Thoracic aorta (tissue), 2 donors: ENCODE measurements around the gene ENO3. TPM values are rescaled to one million over a fixed set of nuclear protein-coding genes. Genes with fewer than 3 reads are reported as not detected.
A peak's percentile ranks its signal among the peaks of the same experiment; 100 is the strongest.

Experiments used
- ATAC-seq: fragments of 150-250 bp; one replicate; pipeline ENCODE4 v1.8.0; 2017; ENCODE audit warnings: low read depth; ENCODE audit not compliant: insufficient number of reproducible peaks, low FRiP score
- DNase-seq: peaks from one replicate; pipeline ENCODE4 v3.0.0-alpha.2; 2020; ENCODE audit warnings: low spot score
- H3K27ac ChIP-seq, 2 donors: fragments of 200-600 bp; sonication (generic); 1 replicate in 1 of 2; 2 replicates in 1 of 2; pipeline ENCODE4 v1.5.1; 2016; ENCODE audit warnings: mild to moderate bottlenecking in 2 of 2, moderate library complexity in 2 of 2
- H3K27me3 ChIP-seq: fragments of 200-600 bp; sonication (generic); replicated peaks from 2 replicates; pipeline ENCODE4 v1.6.0; 2016; ENCODE audit warnings: mild to moderate bottlenecking; ENCODE audit not compliant: insufficient read depth
- H3K36me3 ChIP-seq: fragments of 200-600 bp; sonication (generic); one replicate; pipeline ENCODE4 v1.5.1; 2016
- H3K4me1 ChIP-seq, 2 donors: fragments of 200-600 bp; sonication (generic); 1 replicate in 1 of 2; 2 replicates in 1 of 2; pipeline versions ENCODE4 v1.5.1 to v1.6.0; 2016; ENCODE audit warnings: low read depth in 2 of 2, mild to moderate bottlenecking in 1 of 2; ENCODE audit not compliant: control insufficient read depth in 1 of 2
- H3K4me3 ChIP-seq: fragments of 200-600 bp; sonication (generic); 2 replicates; pipeline ENCODE4 v1.5.1; 2016; ENCODE audit warnings: mild to moderate bottlenecking
- H3K9me3 ChIP-seq: fragments of 200-600 bp; sonication (generic); 2 replicates; pipeline ENCODE4 v1.5.1; 2016
- total RNA-seq, 2 donors: library from RNA; depleted of rRNA; stranded (reverse); fragments of >200 nt; gene quantifications; one replicate each; pipeline versions ENCODE4 v1.1.0 to v1.2.3, GENCODE V29; 2016
- TF ChIP-seq, protein P1 (sequence below): fragments of 200-600 bp; sonication (generic); IDR thresholded peaks from one replicate; pipeline ENCODE4 v1.5.1; 2019; ENCODE audit warnings: antibody characterized with exemption

Gene ENO3
- total RNA-seq, 2 donors from 2014 or later, result 2.5 to 2.7 TPM

GRCh38 chr17:4940555-4941318 is 10.2 kb upstream of the ENO3 start:
- no peaks in the 10 kb centered on the region for H3K27me3 ChIP-seq
- DNase-seq, result no peak
- H3K9me3 ChIP-seq, result no peaks in the 10 kb centered on the region
- ATAC-seq, result no peak
- peak overlapping the region; percentile 76 to 95 for H3K27ac ChIP-seq
- H3K4me1 ChIP-seq, result peaks cover 34 to 64% of the 10 kb centered on the region in 2 donors
- TF ChIP-seq, protein P1, sequence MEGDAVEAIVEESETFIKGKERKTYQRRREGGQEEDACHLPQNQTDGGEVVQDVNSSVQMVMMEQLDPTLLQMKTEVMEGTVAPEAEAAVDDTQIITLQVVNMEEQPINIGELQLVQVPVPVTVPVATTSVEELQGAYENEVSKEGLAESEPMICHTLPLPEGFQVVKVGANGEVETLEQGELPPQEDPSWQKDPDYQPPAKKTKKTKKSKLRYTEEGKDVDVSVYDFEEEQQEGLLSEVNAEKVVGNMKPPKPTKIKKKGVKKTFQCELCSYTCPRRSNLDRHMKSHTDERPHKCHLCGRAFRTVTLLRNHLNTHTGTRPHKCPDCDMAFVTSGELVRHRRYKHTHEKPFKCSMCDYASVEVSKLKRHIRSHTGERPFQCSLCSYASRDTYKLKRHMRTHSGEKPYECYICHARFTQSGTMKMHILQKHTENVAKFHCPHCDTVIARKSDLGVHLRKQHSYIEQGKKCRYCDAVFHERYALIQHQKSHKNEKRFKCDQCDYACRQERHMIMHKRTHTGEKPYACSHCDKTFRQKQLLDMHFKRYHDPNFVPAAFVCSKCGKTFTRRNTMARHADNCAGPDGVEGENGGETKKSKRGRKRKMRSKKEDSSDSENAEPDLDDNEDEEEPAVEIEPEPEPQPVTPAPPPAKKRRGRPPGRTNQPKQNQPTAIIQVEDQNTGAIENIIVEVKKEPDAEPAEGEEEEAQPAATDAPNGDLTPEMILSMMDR, result no peak
- peaks cover 25% of the 10 kb centered on the region for H3K36me3 ChIP-seq
- H3K4me3 ChIP-seq, result peak overlapping the region; percentile 92

GRCh38 chr17:4941319-4941610 is 9.7 kb upstream of the ENO3 start:
- Histone ChIP-seq H3K36me3 (peaks cover 24% of the 10 kb centered on the region), H3K27ac (peak overlapping the region; percentile 76 to 95)

GRCh38 chr17:4942760-4943508 is 8.0 kb upstream of the ENO3 start:
- Histone ChIP-seq H3K9me3 (no peaks in the 10 kb centered on the region), H3K36me3 (peaks cover 7% of the 10 kb centered on the region), H3K27me3 (no peaks in the 10 kb centered on the region), H3K4me1 (peaks cover 39 to 73% of the 10 kb centered on the region in 2 donors), H3K27ac (peak overlapping the region in 1 of 2 donors; percentile 50), H3K4me3 (no peak overlapping the region)
- ATAC-seq, result no peak
- no peak for DNase-seq
- TF ChIP-seq, protein P1, result no peak

More at GRCh38 chr17:4941319-4941610, 9.7 kb upstream of the ENO3 start:
- H3K4me1 ChIP-seq, result peaks cover 38 to 69% of the 10 kb centered on the region in 2 donors
- ATAC-seq, result no peak
- no peaks in the 10 kb centered on the region for H3K9me3 ChIP-seq
- DNase-seq, result no peak
- peak overlapping the region; percentile 92 for H3K4me3 ChIP-seq
- TF ChIP-seq, protein P1, result no peak
- no peaks in the 10 kb centered on the region for H3K27me3 ChIP-seq

DNA sequence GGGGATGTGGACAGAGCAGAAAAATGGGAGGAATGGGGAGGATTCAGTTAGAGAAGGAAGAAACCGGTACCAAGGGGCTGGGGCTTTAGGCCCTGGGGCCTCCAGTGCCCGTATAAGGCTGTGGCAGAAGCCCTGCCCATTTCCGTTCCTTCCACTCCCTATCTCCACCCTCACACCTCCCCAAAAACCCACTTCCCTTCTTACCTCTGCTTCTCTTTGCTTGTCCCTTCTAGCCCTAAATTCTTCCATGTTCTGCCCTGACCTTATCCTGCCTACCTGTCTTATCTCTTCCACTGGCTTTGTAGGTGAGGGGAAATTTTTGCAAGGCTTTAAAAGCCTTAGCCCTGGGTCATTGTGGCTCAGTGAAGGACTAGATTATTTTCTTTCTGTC is 6.8 kb upstream of the ENO3 start:
- DNase-seq, result no peak
- TF ChIP-seq, protein P1, result no peak
- Histone ChIP-seq H3K27ac (peak overlapping the region; percentile 73 to 97), H3K27me3 (no peaks in the 10 kb centered on the region), H3K36me3 (peaks cover 6% of the 10 kb centered on the region), H3K4me3 (no peak overlapping the region), H3K4me1 (peaks cover 30 to 62% of the 10 kb centered on the region in 2 donors), H3K9me3 (no peaks in the 10 kb centered on the region)
- no peak for ATAC-seq

- peak overlapping the region; percentile 73 to 97 for H3K27ac ChIP-seq
- DNase-seq, result no peak
- H3K27me3 ChIP-seq, result no peaks in the 10 kb centered on the region
- peaks cover 30 to 60% of the 10 kb centered on the region in 2 donors for H3K4me1 ChIP-seq
- H3K9me3 ChIP-seq, result no peaks in the 10 kb centered on the region
- H3K4me3 ChIP-seq, result peak overlapping the region; percentile 76
- TF ChIP-seq, protein P1, result no peak
- peaks cover 6% of the 10 kb centered on the region for H3K36me3 ChIP-seq
- no peak for ATAC-seq
These were observed 6.3 kb upstream of the ENO3 start for GRCh38 chr17:4944554-4945175.
